GM18526 (cell line): ENCODE measurements around the gene RAB11B.

Source experiments
- POLR2A ChIP-seq: IDR thresholded peaks from 3 replicates; pipeline ENCODE4 v1.6.1; 2011; ENCODE audit not compliant: insufficient read length; ENCODE audit errors: extremely low read depth

Gene RAB11B

GRCh38 chr19:8452446-8453123 is 62.4 kb downstream of the RAB11B start:
- TF ChIP-seq POLR2A = no peak

- TF ChIP-seq POLR2A = no peak
Observed at GRCh38 chr19:8453616-8454015, 63.5 kb downstream of the RAB11B start.
